Urothelium cell line (cell line): Measurements from ENCODE around the gene SLC25A22.

Source experiments
- DNase-seq: peaks from one replicate; pipeline ENCODE4 v3.0.0; 2011; ENCODE audit warnings: low spot score, mixed read lengths
- FAIRE-seq: peaks from 2 replicates; lab custom pipeline; 2011; peaks lifted over from hg19 to GRCh38; lab: Jason Lieb, UNC

SLC25A22 gene

DNA sequence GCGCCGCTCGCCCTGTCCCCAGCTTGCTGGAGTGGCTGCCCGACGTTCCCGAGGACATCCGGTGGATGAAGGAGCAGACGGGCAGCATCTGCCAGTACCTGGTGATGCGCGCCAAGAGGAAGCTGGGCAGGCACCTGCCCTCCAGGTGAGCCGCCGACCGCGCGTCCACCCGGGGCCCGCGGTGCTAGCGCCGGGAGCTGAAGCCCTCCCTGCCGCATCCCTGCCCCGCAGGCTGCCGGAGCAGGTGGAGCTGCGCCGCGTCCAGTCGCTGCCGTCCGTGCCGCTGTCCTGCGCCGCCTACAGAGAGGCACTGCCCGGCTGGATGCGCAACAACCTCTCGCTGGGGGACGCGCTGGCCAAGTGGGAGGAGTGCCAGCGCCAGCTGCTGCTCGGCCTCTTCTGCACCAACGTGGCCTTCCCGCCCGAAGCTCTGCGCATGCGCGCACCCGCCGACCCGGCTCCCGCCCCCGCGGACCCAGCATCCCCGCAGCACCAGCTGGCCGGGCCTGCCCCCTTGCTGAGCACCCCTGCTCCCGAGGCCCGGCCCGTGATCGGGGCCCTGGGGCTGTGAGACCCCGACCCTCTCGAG is 26.3 kb upstream of the SLC25A22 start:
- FAIRE-seq, result no peak
- no peak for DNase-seq

DNA sequence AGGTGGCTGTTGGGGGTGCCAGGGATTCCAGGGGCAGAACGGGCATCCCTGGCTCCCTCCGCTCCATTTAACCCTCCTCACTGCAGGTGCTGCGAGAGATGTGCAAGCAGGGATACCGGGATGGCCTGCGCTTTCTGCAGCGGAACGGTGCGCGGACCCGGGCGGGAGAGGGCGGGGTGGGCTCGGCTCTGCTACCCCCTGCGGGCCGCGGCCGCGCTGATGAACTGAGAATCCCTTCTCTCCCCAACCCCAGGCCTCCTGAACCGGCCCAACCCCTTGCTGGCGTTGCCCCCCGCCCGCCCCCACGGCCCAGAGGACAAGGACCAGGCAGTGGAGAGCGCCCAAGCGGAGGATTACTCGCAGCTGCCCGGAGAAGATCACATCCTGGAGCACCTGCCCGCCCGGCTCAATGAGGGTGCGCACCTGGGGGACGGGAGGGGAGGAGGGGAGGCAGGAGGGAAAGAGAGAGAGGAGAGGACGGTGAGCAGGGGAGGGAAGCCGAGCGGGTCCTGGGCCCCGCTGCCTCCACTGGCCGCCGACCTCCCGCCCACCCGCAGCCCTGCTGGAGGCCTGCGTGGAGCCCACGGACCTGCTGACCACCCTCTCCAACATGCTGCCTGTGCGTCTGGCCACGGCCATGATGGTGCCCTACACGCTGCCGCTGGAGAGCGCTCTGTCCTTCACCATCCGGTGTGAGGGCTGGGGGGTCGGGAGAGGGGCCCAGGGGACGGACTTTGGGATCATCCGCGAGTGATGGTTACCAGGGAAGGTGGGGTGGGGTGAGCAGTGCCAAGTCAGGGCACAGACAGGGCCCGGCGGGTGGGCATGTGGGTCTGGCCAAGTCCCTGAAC is 25.6 kb upstream of the SLC25A22 start:
- no peak for FAIRE-seq
- DNase-seq, result no peak

DNA sequence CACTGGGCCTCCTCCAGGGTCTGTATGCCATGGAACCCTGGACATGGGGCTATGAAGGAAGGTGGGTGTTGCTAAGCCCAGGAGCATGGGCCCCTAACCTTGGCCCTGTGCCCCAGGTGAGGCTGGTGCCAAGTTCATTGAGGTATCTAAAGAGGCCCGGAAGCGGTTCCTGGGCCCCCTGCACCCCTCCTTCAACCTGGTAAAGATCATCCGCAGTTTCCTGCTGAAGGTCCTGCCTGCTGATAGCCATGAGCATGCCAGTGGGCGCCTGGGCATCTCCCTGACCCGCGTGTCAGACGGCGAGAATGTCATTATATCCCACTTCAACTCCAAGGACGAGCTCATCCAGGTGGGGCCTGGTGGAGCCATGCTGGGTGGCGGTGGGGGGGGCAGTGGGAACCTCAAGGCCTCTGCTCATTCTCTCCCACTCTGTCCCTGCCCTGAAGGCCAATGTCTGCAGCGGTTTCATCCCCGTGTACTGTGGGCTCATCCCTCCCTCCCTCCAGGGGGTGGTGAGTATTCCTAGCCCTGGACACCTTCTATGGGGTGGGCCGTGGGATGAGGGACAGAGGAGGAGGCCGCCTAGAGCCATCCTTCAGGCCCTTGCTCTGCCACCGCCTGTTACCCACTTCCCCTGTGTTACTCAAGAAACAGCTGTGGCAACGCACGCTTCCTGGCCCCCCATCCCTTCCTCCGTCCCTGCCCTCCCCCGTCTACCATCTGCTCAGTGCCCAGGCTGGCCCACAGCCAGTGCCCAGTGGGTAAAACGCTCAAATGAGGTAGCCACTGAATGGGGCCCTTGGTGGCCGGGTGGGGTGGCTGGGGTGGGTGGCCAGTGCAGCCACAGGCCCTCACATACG is 23.7 kb upstream of the SLC25A22 start:
- no peak for FAIRE-seq
- no peak for DNase-seq

DNA sequence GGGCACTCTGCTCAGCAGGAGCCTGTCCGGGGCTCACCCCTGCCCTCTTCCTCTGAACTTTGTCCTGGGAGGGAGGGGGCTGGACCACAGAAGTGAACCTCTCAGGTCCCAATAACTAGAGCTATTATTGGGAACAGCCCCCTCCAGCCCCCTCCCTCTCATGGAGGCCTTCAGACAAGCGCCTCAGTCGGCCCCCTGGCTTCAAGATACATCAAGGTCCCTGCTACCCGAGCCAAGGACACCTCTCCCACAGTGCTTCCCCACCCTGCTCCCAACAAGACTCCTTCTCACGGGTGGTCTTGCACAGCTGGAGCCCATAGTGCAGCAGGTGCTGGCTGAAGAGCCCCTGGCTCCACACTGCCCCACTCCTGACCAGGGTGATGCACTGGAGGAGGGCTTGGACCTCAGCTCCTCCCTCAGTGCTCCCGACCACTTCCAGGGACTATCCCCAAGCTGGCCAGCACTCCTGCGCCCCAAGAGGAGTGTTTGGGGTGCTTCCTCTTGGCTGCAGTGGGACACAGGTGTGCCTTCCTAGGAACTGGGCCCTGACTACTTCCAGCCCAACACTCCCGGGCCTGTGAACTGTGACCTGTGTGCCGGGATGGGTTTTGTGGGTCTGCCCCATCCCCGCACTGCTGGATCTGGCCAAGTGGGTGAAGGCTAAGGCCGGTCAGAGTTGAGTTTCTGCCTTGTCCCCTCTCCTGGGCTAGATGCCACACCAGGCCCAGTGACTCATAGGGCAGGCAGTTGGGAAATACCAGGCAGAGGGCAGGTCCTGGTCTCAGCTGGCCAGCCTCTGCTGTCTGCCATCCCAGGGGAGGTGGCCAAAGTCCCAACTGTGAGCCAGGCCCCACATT is 22.8 kb upstream of the SLC25A22 start:
- DNase-seq (peak; percentile 35), FAIRE-seq (no peak)

DNA sequence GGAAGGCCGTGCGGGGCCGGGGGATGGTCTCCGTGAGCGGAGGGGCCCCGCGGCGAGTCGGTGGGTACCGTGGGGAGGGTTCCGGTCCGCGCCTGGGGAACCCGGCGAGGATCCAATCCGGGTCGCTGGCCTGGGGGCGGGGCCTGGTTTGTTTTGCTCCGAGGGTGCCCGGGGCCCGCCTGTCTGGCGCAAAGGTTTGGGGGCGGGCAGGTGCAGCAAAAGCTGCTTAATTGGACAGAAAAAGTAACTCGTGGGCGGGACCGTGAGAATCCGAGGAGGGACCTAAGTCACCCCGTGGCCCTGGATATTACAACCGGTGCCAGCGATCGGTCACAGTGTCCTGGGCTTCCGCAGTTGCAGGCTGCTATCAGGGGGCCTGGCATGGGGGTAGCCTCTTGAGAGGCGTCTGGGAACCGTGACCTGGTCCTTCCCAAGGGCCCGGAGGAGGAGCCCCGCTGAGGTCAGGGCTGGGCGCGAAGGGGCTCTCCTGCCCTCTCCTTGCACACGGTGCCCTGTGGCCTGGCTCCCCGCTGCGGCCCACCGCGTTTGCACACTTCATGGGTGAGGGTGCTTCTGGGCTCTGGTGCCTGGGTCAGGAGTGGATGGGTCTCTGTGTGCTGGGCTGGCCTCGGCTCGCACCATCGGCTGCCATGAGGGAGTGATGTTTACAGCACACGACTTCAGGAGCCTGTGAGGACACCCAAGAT is 22.0 kb upstream of the SLC25A22 start:
- DNase-seq, result peak; percentile 71
- FAIRE-seq, result no peak

DNA sequence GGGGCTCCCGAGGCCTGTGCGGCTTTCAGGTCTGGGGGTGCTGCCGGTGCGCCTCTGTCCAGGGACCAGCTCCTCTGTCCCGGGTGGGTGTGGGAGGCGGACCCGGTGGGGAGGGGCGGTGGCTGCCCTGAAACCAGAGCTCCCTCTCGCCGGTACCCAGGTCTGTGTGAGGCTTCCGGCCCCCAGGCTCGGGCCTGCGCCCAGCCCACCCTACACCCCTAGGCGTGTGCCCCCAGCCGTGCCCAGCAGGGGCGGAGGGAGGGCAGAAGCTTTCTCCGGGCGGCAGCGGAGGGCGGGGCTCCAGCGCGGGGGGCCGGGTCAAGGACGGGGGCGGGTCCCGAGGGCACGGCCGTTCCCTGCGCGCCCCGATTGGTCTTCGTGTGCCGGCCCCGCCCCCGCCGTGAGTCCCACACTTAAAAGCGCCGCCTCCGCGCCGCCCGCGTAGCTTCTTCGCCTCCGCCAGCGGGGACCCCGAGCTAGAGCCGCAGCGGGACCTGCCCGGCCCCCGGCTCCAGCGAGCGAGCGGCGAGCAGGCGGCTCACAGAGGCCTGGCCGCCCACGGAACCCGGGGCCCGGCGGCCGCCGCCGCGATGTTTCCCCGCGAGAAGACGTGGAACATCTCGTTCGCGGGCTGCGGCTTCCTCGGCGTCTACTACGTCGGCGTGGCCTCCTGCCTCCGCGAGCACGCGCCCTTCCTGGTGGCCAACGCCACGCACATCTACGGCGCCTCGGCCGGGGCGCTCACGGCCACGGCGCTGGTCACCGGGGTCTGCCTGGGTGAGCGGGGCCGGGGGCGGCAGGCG is 21.2 kb upstream of the SLC25A22 start:
- DNase-seq, result peak; percentile 83
- no peak for FAIRE-seq

DNA sequence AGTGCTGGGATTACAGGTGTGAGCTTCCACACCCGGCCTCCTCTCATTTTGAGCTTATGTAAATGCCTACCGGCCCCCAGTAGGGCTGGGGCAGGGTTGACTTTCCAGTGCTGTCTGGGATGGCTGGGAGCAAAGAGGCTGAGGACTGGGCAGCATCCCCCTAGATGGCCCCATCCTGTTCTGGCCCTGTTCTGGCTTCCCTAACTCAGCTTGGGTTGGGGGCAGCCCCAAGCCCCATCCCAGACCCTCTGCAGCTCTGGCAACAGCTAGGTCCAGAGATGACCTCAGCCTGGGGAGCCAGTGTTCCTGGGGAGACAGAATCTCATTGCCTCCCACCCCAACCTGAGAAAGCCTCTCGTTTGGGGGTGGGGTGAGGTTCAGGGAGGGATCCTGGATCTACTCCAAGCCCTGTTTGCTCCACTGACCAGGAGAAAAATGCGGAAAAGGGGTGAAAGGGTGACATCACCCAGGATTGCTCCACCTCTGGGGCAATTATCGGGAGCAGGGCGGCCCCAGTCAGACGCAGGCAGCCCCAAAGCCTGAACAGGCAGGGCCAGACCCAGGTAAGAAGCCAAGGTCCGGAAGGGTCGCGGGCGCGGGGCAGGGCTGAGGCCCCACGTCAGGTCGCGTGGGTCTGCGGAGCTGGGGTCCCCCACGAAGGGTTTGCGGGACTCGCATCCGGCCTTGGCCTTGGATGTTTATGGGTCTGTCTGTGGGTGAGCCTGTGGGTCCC is 20.5 kb upstream of the SLC25A22 start, which contains the start of gene PNPLA2:
TSS of gene PNPLA2 (plus strand) at position 519 of the 733 bp plus-strand sequence. CDS start 805 bp downstream, outside the sequence.
- FAIRE-seq, result no peak

DNA sequence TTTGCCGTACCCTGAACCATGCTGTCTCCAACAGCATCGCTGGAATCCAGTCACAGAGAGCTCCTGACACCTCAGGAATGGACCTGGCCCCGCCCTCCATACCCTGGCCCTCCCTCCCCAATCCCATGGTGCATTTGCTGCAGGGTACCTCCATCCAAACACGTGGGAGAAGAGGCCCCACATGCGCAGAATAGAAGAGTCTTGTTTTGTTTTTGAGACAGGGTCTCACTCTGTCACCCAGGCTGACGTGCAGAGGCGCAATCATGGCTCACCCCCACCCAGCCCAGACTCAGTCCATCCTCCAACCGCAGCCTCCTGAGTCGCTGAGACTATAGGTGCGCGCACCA is 18.3 kb upstream of the SLC25A22 start:
- FAIRE-seq, result no peak
- DNase-seq, result no peak

More for the DNA sequence above, 20.5 kb upstream of the SLC25A22 start, which contains the start of gene PNPLA2:
- no peak for DNase-seq

DNA sequence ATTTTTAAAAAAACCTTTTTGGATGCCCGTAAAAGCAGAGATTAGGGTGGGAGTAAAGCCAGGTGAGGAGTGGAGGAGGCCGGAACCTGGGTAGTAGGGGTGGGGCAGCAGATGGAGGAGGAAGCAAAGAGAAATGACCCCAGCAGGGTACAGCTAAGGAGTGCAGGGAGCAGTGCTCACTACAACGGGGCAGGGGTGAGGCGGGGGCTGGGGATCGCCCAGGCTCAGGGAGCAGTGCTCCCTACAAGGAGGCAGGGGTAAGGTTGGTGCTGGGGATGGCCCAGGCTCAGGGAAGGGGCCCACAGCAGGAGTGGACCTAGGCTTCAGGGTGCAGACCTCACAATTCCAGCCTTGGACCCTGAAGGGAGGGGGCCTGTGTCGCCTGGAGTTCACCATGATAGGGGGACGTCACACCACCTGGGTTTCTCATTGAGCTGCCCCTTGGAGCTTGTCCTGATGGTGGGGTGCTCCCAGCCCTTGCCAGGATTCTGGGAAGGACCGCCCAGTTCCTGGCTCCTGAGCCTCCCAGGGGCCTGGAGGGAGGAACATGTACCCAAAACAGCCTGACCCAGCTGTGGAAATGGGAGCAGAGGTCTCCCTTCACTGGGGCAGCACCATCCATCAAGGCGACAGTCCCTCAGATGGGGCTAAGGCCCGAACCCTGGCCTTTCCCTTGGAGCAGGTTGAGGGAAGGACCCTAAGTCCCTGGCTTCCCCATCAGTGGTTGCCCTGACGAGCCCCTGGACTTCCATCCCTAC is 17.8 kb upstream of the SLC25A22 start:
- no peak for FAIRE-seq
- no peak for DNase-seq

DNA sequence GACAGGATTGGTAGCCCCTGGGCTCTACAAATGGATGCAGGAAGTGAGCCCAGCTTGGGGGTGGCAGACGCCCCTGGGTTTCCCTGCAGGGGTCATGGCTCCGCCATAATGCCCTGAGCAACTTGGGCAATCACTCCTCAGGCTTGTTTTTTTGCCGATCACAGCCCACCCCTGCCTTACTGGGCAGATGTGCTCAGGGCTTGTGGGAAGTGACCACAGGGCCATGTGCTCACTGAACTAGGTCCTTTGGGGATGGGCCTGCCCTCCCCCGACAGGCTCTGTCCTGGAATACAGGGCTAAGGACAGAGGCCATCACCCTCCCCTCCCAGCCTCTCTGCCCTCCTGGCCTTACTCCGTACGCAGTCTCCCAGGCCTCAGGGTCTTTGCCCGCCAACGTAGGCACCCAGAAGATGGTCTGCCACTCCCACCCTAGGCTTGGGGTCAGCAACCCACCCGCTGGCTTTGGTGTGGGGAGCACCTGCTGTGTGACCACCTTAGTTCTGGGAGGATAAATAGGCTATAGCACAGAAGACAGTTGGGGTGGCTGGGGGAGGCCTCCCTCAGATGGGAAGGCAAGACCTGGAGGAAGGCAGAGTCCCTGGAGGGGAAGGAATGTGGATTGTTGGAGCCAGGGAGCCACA is 15.5 kb upstream of the SLC25A22 start:
- DNase-seq (no peak), FAIRE-seq (no peak)

DNA sequence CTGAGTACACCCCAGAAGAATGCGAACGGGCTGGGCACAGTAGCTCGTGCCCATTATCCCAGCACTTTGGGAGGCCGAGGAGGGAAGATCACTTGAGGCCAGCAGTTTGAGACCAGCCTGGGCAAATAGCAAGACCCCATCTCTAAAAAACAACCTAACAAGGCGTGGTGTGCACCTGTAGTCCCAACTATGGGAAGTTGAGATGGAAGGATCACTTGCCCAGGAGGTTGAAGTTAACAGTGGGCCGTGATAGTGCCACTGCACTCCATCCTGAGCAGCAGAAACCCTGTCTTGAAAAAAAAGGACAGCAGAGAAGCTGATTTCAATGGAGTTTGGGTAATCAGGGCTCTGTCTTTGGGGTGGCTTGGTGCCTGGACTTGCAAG is 15.0 kb upstream of the SLC25A22 start:
- FAIRE-seq (no peak), DNase-seq (no peak)

DNA sequence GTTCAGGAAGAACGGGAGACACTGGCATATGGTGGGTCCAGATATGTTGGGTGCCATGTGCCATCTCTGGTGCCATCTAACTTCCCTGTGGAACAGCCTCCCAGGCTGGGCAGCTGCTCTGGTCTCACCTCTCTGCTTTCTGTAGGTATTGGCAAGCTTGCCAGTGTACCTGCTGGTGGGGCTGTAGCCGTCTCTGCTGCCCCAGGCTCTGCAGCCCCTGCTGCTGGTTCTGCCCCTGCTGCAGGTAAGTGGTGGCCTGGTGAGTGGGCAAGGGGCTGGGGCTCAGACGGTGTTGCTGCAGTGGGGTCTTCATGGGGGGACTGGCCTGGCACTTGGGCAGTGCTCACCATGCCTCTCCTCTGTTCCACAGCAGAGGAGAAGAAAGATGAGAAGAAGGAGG is 14.3 kb upstream of the SLC25A22 start:
- FAIRE-seq (no peak), DNase-seq (no peak)

DNA sequence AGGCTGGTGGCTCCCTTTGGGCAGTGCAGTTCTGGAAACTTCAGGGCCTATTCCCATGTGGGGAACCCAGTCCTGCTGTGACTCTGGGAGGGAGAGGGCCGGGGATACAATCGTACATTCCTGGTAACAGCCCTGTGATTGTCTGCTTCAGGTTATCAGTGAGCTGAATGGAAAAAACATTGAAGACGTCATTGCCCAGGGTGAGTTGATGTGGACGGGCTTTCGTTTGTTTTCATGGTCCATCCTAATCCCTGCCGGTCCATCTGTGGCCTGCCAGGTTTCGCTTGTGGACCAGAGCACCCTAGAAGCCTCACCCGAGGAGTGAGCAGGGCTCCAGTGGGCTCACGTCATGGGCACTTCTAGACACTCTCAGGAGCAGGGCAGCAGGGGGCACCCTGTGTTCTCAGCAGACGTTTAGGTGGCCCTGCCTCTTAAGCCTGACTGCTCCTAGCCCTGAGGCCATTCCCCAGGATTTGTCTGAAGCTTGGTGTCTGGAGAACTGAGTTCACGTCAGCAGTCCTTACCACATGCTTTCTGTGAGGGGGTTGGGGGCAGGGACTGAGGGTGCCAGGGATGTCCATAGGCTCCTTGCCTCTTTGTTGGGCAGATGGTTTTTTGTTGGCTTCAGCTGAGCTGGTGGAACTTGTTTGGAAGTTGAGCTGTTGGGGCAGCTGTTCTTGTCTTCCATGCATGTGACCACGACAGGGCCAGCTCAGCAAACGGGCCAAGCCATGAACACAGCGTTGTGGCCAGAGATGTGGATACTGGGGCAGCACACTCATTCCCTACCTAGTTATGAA is 13.6 kb upstream of the SLC25A22 start:
- DNase-seq (no peak), FAIRE-seq (no peak)

DNA sequence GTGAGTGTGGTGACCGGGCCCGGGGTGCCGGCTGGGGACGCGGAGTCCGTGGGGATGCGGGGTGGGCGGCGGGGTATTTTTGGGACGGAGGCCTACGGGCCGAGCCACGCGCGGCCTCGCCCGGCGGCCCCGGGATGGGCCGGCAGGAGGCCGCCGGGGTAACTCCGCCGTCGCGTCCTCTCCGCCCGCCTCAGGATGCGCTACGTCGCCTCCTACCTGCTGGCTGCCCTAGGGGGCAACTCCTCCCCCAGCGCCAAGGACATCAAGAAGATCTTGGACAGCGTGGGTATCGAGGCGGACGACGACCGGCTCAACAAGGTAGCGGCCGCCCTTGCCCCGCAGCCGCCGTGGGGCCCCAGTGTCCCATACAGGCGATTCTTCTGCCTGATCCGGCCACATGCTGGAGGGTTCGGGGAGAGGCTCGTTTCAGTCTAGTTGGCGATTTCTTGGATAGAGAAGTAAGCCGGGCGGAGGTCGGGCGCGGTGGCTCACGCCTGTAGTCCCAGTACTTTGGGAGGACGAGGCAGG is 12.0 kb upstream of the SLC25A22 start:
- no peak for DNase-seq
- FAIRE-seq, result no peak

DNA sequence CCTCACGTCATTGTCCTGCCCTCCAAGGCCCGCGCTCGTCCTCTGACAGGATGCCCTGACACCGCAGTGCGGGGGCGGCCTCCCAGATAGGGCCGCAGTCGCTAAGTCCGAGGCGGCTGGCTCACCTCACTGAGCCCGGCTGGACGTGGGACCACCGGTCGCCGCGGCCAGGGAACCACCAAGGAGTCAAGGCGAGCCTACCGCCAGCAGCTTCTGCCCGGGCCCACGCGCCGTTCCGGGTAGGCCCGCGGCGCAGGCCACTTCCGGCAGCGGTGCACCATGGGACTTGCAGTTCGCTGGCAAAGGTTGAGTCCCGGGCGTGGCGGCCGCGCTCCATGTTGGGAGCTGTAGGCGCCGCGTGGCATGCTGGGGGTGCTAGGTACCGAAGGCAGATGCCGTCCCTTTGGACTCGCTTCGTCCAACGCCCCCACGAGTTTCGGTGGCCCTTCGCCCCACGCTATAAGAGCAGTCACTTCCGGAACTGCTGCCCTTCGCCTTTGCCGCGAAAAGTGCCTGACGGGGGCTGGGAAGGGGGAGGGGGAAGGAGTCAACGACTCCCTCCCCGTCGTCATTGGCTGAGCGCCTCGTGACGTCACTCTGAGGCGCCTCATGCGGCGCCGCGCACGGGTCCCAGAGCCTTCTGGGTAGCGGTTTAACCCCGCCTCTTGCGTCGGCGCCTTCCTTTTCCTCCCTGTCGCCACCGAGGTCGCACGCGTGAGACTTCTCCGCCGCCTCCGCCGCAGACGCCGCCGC is 11.4 kb upstream of the SLC25A22 start, which contains the start of gene RPLP2:
TSS of gene RPLP2 (plus strand) at position 681 of the 753 bp plus-strand sequence. CDS start 268 bp downstream, outside the sequence.
- peak; percentile 89 for FAIRE-seq
- DNase-seq, result peak; percentile 87
